ENCODE measurements around the gene DPM3. TPM values are rescaled to one million over a fixed set of nuclear protein-coding genes. Genes with fewer than 3 reads are reported as not detected.
"Not testable (repeated sequence)": the region's sequence is repeated elsewhere in the genome, so short reads cannot be mapped to it uniquely, and the experiment has no call there.

The DPM3 gene
- 100 to 1,000 TPM in 2 of 4 donors, 10 to 100 TPM in 2; 54.5 to 176 (median 80.6) TPM for total RNA-seq

DNA sequence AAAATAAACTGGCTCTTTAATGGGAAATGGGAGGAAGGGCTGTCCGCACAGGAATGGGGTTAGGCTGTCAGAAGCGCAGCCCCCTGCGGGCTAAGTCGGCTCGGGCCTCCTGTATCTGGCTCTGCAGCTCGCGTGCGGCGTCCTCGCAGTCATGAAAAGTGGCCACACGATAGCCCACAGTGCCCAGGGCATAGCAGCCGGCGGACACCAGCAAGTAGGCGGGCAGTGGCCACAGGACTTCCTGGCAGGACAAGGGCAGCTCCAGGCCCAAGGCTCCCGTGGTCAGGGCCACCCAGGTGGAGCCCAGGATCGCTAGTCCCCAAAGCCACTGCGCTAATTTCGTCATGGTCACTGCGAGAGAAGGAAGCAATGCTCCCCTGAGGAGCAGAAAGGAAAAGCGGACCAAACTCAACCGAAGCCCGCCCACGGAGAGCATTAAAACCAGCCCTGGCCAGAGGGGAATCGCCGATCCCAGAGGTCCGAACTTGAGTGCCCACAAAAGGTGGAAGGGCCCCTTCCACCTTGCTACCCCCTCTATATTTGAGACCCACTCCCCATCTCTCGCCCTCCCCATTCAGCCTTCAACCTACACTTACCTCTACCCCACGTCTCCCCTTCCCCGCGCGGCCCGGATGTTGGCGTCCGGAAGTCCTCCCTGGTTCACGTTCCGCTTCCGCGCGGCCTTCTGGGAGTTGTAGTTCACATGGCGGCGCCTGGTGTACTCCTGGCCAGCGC lies at the start of gene DPM3:
TSS of gene DPM3 (minus strand) at position 637 of the 735 bp plus-strand sequence. CDS start at position 346, 291 bp downstream.
- peak; percentile 93 to 95 for TF ChIP-seq POLR2AphosphoS5 (IDR thresholded peaks at IDR 0.05)
- TF ChIP-seq CTCF (IDR thresholded peaks at IDR 0.05): no peak
- peak; percentile 53 for TF ChIP-seq POLR2A (IDR thresholded peaks at IDR 0.05; ENCODE audit: low read depth)
- TF ChIP-seq EP300 (IDR thresholded peaks at IDR 0.05): no peak
- intact Hi-C loops (cut with DNase I): no loop called here
- H3K4me3 ChIP-seq: peak within 1 kb of the TSS; percentile 72 to 97 (median 86)
- DNase-seq (ENCODE audit: extremely low spot score): peak; percentile 96
- peaks cover 30 to 47% (median 43%) of the 10 kb centered on the region in 4 donors for H3K4me1 ChIP-seq
- peaks cover 0 to 13% (median 8%) of the 10 kb centered on the region in 4 donors for H3K36me3 ChIP-seq
- 1% methylated on average over 33 of the region's 42 CpGs for WGBS
- H3K9me3 ChIP-seq: no peaks in the 10 kb centered on the region
- H3K27me3 ChIP-seq: peaks cover 0 to 8% (median 0%) of the 10 kb centered on the region in 4 donors
- H3K27ac ChIP-seq (replicated peaks in 1 of 4): peak within 1 kb of the TSS; percentile 83 to 92 (median 92)

DNA sequence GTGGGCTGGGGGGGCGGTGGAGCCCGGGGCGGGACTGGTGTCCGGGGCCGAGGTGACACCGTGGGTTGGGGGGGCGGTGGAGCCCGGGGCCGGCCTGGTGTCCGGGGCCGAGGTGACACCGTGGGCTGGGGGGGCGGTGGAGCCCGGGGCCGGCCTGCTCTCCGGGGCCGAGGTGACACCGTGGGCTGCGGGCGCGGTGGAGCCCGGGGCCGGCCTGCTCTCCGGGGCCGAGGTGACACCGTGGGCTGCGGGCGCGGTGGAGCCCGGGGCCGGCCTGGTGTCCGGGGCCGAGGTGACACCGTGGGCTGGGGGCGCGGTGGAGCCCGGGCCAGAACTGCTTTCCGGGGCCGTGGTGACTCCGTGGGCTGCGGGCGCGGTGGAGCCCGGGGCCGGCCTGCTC lies 49.6 kb upstream of the DPM3 start:
- H3K36me3 ChIP-seq; H3K9me3 ChIP-seq; H3K27ac ChIP-seq (replicated peaks in 1 of 4); DNase-seq (ENCODE audit: extremely low spot score); H3K27me3 ChIP-seq; H3K4me3 ChIP-seq; intact Hi-C loops (cut with DNase I): not testable (repeated sequence)
- peaks cover 26 to 32% (median 28%) of the 10 kb centered on the region in 4 donors for H3K4me1 ChIP-seq
- WGBS: 97% methylated on average over 20 of the region's 45 CpGs

DNA sequence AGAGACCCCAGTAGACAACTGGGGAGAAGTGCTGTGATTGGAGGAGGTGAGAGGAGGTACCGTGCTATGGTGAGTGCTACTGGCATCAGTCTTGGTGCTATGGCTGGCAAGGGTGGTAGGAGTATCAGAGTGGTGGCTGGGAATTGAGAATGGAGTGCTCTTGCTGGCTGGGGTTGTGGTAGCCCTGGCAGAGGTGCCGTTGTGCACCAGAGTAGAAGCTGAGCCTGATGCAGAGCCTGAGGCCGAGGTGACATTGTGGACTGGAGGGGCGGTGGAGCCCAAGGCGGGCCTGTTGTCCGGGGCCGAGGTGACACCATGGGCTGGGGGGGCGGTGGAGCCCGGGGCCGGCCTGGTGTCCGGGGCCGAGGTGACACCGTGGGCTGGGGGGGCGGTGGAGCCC lies 47.9 kb upstream of the DPM3 start:
- Histone ChIP-seq H3K27me3 (no peaks in the 10 kb centered on the region), H3K27ac (replicated peaks in 1 of 4) (no peak overlapping the region), H3K36me3 (peaks cover 0 to 3% (median 0%) of the 10 kb centered on the region in 4 donors), H3K4me1 (peaks cover 11 to 16% (median 14%) of the 10 kb centered on the region in 4 donors), H3K9me3 (no peaks in the 10 kb centered on the region), H3K4me3 (no peak overlapping the region)
- DNase-seq (ENCODE audit: extremely low spot score): no peak
- intact Hi-C loops (cut with DNase I): no loop called here
- 90% methylated on average over 4 of the region's 14 CpGs for WGBS
- TF ChIP-seq POLR2AphosphoS5 (IDR thresholded peaks at IDR 0.05) (no peak), POLR2A (IDR thresholded peaks at IDR 0.05; ENCODE audit: low read depth) (no peak), CTCF (IDR thresholded peaks at IDR 0.05) (no peak)

- intact Hi-C loops (cut with DNase I): no loop called here
- Histone ChIP-seq H3K9me3 (no peaks in the 10 kb centered on the region), H3K27ac (replicated peaks in 1 of 4) (no peak overlapping the region), H3K36me3 (peaks cover 0 to 3% (median 0%) of the 10 kb centered on the region in 4 donors), H3K4me1 (peaks cover 3 to 8% (median 6%) of the 10 kb centered on the region in 4 donors), H3K4me3 (no peak overlapping the region), H3K27me3 (no peaks in the 10 kb centered on the region)
- no peak for TF ChIP-seq POLR2AphosphoS5 (IDR thresholded peaks at IDR 0.05)
- no peak for TF ChIP-seq CTCF (IDR thresholded peaks at IDR 0.05)
- TF ChIP-seq POLR2A (IDR thresholded peaks at IDR 0.05; ENCODE audit: low read depth): no peak
- no peak for TF ChIP-seq EP300 (IDR thresholded peaks at IDR 0.05)
- WGBS: 69% methylated on average over 14 of the region's 16 CpGs
- no peak for DNase-seq (ENCODE audit: extremely low spot score)
Measured at GRCh38 chr1:155187456-155187891, 47.1 kb upstream of the DPM3 start.

GRCh38 chr1:155186794-155187455 lies 46.6 kb upstream of the DPM3 start:
- Histone ChIP-seq H3K27ac (replicated peaks in 1 of 4) (no peak overlapping the region), H3K9me3 (no peaks in the 10 kb centered on the region), H3K36me3 (peaks cover 0 to 3% (median 0%) of the 10 kb centered on the region in 4 donors), H3K4me3 (no peak overlapping the region), H3K4me1 (peaks cover 0 to 8% (median 1%) of the 10 kb centered on the region in 4 donors), H3K27me3 (no peaks in the 10 kb centered on the region)
- TF ChIP-seq EP300 (IDR thresholded peaks at IDR 0.05) (no peak), CTCF (IDR thresholded peaks at IDR 0.05) (no peak), POLR2A (IDR thresholded peaks at IDR 0.05; ENCODE audit: low read depth) (no peak), POLR2AphosphoS5 (IDR thresholded peaks at IDR 0.05) (no peak)
- WGBS: 69% methylated on average over 14 of the region's 14 CpGs
- no peak for DNase-seq (ENCODE audit: extremely low spot score)
- intact Hi-C loops (cut with DNase I): no loop called here

All from esophagus muscularis mucosa (tissue), 4 donors.